Osteocyte (in vitro differentiated cells): ENCODE measurements around the gene CLDN15. TPM values are rescaled to one million over a fixed set of nuclear protein-coding genes. Genes with fewer than 3 reads are reported as not detected.
"Not testable (repeated sequence)": the region's sequence is repeated elsewhere in the genome, so short reads cannot be mapped to it uniquely, and the experiment has no call there.

Source experiments
- DNase-seq: peaks from one replicate; pipeline ENCODE4 v3.0.0; 2021; ENCODE audit warnings: mixed read lengths; ENCODE audit not compliant: unreplicated experiment; ENCODE audit errors: extremely low spot score
- H3K27ac Mint-ChIP-seq: one replicate; pipeline ENCODE4 v1.8.0; 2021; ENCODE audit warnings: mild to moderate bottlenecking, mixed read lengths; ENCODE audit not compliant: unreplicated experiment
- H3K27me3 Mint-ChIP-seq: one replicate; pipeline ENCODE4 v1.8.0; 2021; ENCODE audit warnings: mixed read lengths; ENCODE audit not compliant: unreplicated experiment
- H3K36me3 Mint-ChIP-seq: one replicate; pipeline ENCODE4 v1.8.0; 2021; ENCODE audit warnings: mixed read lengths; ENCODE audit not compliant: unreplicated experiment
- H3K4me1 Mint-ChIP-seq: one replicate; pipeline ENCODE4 v1.8.0; 2021; ENCODE audit warnings: mixed read lengths; ENCODE audit not compliant: unreplicated experiment
- H3K4me3 Mint-ChIP-seq: one replicate; pipeline ENCODE4 v1.8.0; 2021; ENCODE audit warnings: mild to moderate bottlenecking, moderate library complexity, mixed read lengths; ENCODE audit not compliant: unreplicated experiment
- H3K9me3 Mint-ChIP-seq: one replicate; pipeline ENCODE4 v1.8.0; 2021; ENCODE audit warnings: mixed read lengths; ENCODE audit not compliant: unreplicated experiment
- CTCF ChIP-seq: fragments of 200-600 bp; sonication (generic); IDR thresholded peaks from 2 replicates; pipeline ENCODE4 v1.5.0; 2021; ENCODE audit warnings: antibody characterized with exemption, mild to moderate bottlenecking, moderate library complexity
- total RNA-seq: library from RNA; stranded (reverse); gene quantifications from 2 replicates; pipeline ENCODE4 v1.2.1, GENCODE V29; 2021

Gene CLDN15
- total RNA-seq, 1 donor from 2014 or later: 11.4 TPM

- TF ChIP-seq CTCF: no peak
- no peak overlapping the region for H3K27ac Mint-ChIP-seq
Measured at GRCh38 chr7:101205901-101206664, 31.5 kb downstream of the CLDN15 start.

GRCh38 chr7:101203740-101204738 lies 33.6 kb downstream of the CLDN15 start:
- peaks cover 18% of the 10 kb centered on the region for H3K36me3 Mint-ChIP-seq
- H3K9me3 Mint-ChIP-seq, H3K4me1 Mint-ChIP-seq, H3K4me3 Mint-ChIP-seq, DNase-seq, H3K27ac Mint-ChIP-seq: not testable (repeated sequence)
- H3K27me3 Mint-ChIP-seq: peaks cover 13% of the 10 kb centered on the region

More at GRCh38 chr7:101205901-101206664, 31.5 kb downstream of the CLDN15 start:
- Mint-ChIP-seq H3K4me3 (no peak overlapping the region), H3K27me3 (peaks cover 7% of the 10 kb centered on the region), H3K36me3 (peaks cover 24% of the 10 kb centered on the region), H3K9me3 (no peaks in the 10 kb centered on the region), H3K4me1 (no peaks in the 10 kb centered on the region)
- DNase-seq: no peak

DNA sequence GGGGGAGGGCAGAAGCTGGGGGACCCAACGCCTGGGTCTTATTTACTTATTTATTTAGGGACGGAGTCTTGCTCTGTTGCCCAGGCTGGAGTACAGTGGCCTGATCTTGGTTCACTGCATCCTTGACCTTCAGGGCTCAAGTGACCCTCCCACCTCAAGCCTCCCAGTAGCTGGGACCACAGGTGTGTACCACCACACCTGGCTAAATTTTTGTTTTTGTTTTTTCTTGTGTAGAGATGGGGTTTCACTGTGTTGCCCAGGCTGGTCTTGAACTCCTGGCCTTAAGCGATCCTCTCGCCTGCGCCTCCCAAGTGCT lies 35.0 kb downstream of the CLDN15 start:
- TF ChIP-seq CTCF: no peak
- H3K36me3 Mint-ChIP-seq: peaks cover 11% of the 10 kb centered on the region
- no peaks in the 10 kb centered on the region for H3K9me3 Mint-ChIP-seq
- no peak for DNase-seq
- H3K27ac Mint-ChIP-seq: no peak overlapping the region
- peaks cover 3% of the 10 kb centered on the region for H3K4me1 Mint-ChIP-seq
- no peak overlapping the region for H3K4me3 Mint-ChIP-seq
- peaks cover 13% of the 10 kb centered on the region for H3K27me3 Mint-ChIP-seq

GRCh38 chr7:101201695-101202602 lies 35.7 kb downstream of the CLDN15 start:
- DNase-seq: no peak
- Mint-ChIP-seq H3K4me1 (peaks cover 3% of the 10 kb centered on the region), H3K4me3 (no peak overlapping the region), H3K36me3 (peaks cover 10% of the 10 kb centered on the region), H3K9me3 (no peaks in the 10 kb centered on the region), H3K27me3 (peaks cover 13% of the 10 kb centered on the region), H3K27ac (no peak overlapping the region)
- no peak for TF ChIP-seq CTCF

DNA sequence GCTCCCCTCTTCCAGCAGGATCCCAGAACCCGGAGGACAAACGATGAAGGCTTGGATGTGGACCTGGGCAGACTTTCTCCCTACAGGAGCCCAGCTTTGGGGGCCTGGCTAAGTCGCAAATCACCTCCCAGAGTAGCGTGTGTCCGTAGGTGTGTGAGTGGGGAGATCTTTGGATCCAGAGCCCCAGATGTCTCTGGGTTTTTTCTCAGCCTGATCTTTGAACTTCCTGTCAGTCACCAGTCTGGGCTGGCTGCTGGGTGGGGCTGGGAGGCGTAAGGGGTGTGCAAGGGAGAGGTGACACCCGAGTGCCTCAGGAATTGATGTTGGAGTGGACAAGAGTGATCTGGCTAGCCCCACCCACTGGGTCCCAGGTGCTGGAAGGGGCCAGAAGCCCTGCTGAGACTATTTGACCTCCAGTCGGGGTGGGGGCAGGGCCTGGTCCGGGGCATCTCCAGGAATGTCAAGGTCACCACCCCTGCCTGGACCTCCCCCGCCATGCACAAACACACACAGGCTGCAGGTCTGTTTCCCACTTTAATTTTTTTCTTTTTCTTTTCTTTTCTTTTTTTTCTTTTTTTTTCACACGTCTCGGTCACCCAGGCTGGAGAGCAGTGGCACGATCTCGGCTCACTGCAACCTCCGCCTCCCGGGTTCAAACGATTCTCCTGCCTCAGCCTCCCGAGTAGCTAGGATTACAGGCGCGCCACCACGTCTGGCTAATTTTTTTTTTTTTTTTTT lies 36.6 kb downstream of the CLDN15 start, which contains the start of gene MOGAT3:
MOGAT3 (minus strand) TSS at position 175 of the 738 bp plus-strand sequence. CDS start 182 bp downstream, outside the sequence.
- H3K36me3 Mint-ChIP-seq: peaks cover 4% of the 10 kb centered on the region
- TF ChIP-seq CTCF: no peak
- no peaks in the 10 kb centered on the region for H3K9me3 Mint-ChIP-seq
- H3K27ac Mint-ChIP-seq: no peak within 1 kb of the TSS
- no peak within 1 kb of the TSS for H3K4me3 Mint-ChIP-seq
- peaks cover 3% of the 10 kb centered on the region for H3K4me1 Mint-ChIP-seq
- peaks cover 13% of the 10 kb centered on the region for H3K27me3 Mint-ChIP-seq
- DNase-seq: no peak
